Measurements from ENCODE around the gene TMEM184B.

- TF ChIP-seq, protein P1, sequence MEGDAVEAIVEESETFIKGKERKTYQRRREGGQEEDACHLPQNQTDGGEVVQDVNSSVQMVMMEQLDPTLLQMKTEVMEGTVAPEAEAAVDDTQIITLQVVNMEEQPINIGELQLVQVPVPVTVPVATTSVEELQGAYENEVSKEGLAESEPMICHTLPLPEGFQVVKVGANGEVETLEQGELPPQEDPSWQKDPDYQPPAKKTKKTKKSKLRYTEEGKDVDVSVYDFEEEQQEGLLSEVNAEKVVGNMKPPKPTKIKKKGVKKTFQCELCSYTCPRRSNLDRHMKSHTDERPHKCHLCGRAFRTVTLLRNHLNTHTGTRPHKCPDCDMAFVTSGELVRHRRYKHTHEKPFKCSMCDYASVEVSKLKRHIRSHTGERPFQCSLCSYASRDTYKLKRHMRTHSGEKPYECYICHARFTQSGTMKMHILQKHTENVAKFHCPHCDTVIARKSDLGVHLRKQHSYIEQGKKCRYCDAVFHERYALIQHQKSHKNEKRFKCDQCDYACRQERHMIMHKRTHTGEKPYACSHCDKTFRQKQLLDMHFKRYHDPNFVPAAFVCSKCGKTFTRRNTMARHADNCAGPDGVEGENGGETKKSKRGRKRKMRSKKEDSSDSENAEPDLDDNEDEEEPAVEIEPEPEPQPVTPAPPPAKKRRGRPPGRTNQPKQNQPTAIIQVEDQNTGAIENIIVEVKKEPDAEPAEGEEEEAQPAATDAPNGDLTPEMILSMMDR (IDR thresholded peaks at IDR 0.05), result no peak
- TF ChIP-seq POLR2A (IDR thresholded peaks at IDR 0.05), result no peak
These were observed 64.8 kb downstream of the TMEM184B start for GRCh38 chr22:38207898-38208432.

Data from prostate gland (tissue), 2 donors.